ENCODE measurements around the gene ELF4. TPM values are rescaled to one million over a fixed set of nuclear protein-coding genes. Genes with fewer than 3 reads are reported as not detected.

The ELF4 gene
- total and polyA plus RNA-seq, 9 of the 15 experiments (the other 6 are each of a cell fraction or from before 2014, with no cell fraction given): 5.9 to 55.8 (median 25.2) TPM

- Histone ChIP-seq H3K9ac (ENCODE audit: insufficient read depth in 1 of 2, low read depth in 2 of 2, low read length in 2 of 2) (peak overlapping the region; percentile 64 to 92), H3K27me3 (ENCODE audit: control insufficient read depth in 2 of 2, insufficient read depth in 2 of 2, low read length in 2 of 2) (no peaks in the 10 kb centered on the region), H4K20me1 (replicated peaks; ENCODE audit: control insufficient read depth, insufficient read depth, low read length) (no peaks in the 10 kb centered on the region), H2AFZ (ENCODE audit: low read depth, low read length) (peak overlapping the region; percentile 94), H3K4me2 (ENCODE audit: insufficient read depth, low read length) (peak overlapping the region; percentile 72), H3K4me3 (peak overlapping the region; percentile 34), H3K36me3 (ENCODE audit: control insufficient read depth, insufficient read depth, low read length) (peaks cover 9% of the 10 kb centered on the region; the same call in 1 of the 3 replicates), H3K9me3 (replicated peaks; ENCODE audit: control insufficient read depth, insufficient read depth, low read depth, low read length) (no peaks in the 10 kb centered on the region), H3K27ac (ENCODE audit: extremely low read depth, low read depth, low read length) (peak overlapping the region; percentile 86), H3K79me2 (ENCODE audit: control insufficient read depth, insufficient read depth, low read length) (no peaks in the 10 kb centered on the region), H3K9me1 (ENCODE audit: control insufficient read depth, insufficient read depth, low read length) (no peaks in the 10 kb centered on the region), H3K4me1 (replicated peaks in 1 of 2; ENCODE audit: control insufficient read depth in 2 of 2, insufficient read depth in 2 of 2, low read length in 2 of 2) (peaks cover 39 to 53% of the 10 kb centered on the region in 2 experiments; a peak in 4 of 5 replicates)
- in situ Hi-C loops (cut with MboI): no loop called here
- POLR2A ChIA-PET: interaction anchor here (0.6 to 2.9 kb wide), 8 partner anchors 9 to 44 kb away, joined by 3 to 12 read pairs (median 3); no protein-coding TSS in a partner anchor
- intact Hi-C loops (cut with micrococcal nuclease): loop anchor here (2.0 to 5.0 kb wide), 3 partner anchors 40 to 71 kb away; no protein-coding TSS in a partner anchor
- WGBS (ENCODE audit: insufficient coverage, low coverage, missing lambda C conversion rate): 3% methylated on average over 25 of the region's 58 CpGs
- CTCF ChIA-PET (ENCODE audit: low intra/inter-chr PET ratio): interaction anchor here (1.3 kb wide), 1 partner anchor 41 kb away, joined by 3 read pairs; no protein-coding TSS in a partner anchor
- peak; percentile 74 to 83 (median 78) for DNase-seq (ENCODE audit: extremely low read depth in 1 of 4, low spot score in 3 of 4)
- peak; percentile 78 for FAIRE-seq
- ATAC-seq: peak; percentile 91
- BruUV-seq (replicated peaks): TSS peak; percentile 74
- TF ChIP-seq RAD21 (CRISPR knock-in tag; conservative IDR thresholded peaks at IDR 0.05 in 1 of 2, IDR thresholded peaks at IDR 0.05 in 1 of 2): peak; percentile 55 to 64
- no peak for TF ChIP-seq HINFP (tag; conservative IDR thresholded peaks at IDR 0.05; ENCODE audit: low read depth)
- TF ChIP-seq RHOXF2B (CRISPR knock-in tag; conservative IDR thresholded peaks at IDR 0.05): no peak
- TF ChIP-seq ZNF175 (CRISPR knock-in tag; IDR thresholded peaks at IDR 0.05; ENCODE audit: low read depth): no peak
- no peak for TF ChIP-seq ZNF165 (CRISPR knock-in tag; IDR thresholded peaks at IDR 0.05; ENCODE audit: borderline replicate concordance)
- TF ChIP-seq, protein P1, sequence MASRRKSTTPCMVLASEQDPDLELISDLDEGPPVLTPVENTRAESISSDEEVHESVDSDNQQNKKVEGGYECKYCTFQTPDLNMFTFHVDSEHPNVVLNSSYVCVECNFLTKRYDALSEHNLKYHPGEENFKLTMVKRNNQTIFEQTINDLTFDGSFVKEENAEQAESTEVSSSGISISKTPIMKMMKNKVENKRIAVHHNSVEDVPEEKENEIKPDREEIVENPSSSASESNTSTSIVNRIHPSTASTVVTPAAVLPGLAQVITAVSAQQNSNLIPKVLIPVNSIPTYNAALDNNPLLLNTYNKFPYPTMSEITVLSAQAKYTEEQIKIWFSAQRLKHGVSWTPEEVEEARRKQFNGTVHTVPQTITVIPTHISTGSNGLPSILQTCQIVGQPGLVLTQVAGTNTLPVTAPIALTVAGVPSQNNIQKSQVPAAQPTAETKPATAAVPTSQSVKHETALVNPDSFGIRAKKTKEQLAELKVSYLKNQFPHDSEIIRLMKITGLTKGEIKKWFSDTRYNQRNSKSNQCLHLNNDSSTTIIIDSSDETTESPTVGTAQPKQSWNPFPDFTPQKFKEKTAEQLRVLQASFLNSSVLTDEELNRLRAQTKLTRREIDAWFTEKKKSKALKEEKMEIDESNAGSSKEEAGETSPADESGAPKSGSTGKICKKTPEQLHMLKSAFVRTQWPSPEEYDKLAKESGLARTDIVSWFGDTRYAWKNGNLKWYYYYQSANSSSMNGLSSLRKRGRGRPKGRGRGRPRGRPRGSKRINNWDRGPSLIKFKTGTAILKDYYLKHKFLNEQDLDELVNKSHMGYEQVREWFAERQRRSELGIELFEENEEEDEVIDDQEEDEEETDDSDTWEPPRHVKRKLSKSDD (conservative IDR thresholded peaks at IDR 0.05; ENCODE audit: low read length): no peak
- no peak for TF ChIP-seq ZNF644 (tag; IDR thresholded peaks at IDR 0.05; ENCODE audit: low read depth)
- no peak for TF ChIP-seq ZNF79 (CRISPR knock-in tag; IDR thresholded peaks at IDR 0.05; ENCODE audit: low read depth)
- no peak for TF ChIP-seq MEF2A (IDR thresholded peaks at IDR 0.05; ENCODE audit: control insufficient read depth, low read depth, low read length)
- no peak for TF ChIP-seq RREB1 (CRISPR knock-in tag; IDR thresholded peaks at IDR 0.05)
Measured at GRCh38 chrX:130120746-130121504, 10.6 kb upstream of the ELF4 start.

Measured in K562 (cell line).